Left lung (tissue), 10 donors: Measurements from ENCODE around the gene LRRC8E. TPM values are rescaled to one million over a fixed set of nuclear protein-coding genes. Genes with fewer than 3 reads are reported as not detected.

Experiments
- ATAC-seq: fragments of 200-7000 bp; cut with Tn5 transposase; one replicate; pipeline ENCODE4 v1.9.1; 2020; ENCODE audit warnings: moderate library complexity
- DNase-seq, 4 donors: peaks; one replicate each; pipeline ENCODE4 v3.0.0-alpha.2; 2013 to 2020
- H3K27ac ChIP-seq, 2 donors: fragments of 200-600 bp; sonication (generic) in 1 of 2; one replicate each; pipeline versions ENCODE4 v1.5.0 to v1.8.0; 2020 to 2021
- H3K27me3 ChIP-seq, 2 donors: fragments of 200-600 bp; sonication (generic) in 1 of 2; one replicate each; pipeline versions ENCODE4 v1.5.0 to v1.8.0; 2020 to 2021
- H3K36me3 ChIP-seq, 2 donors: fragments of 200-600 bp; sonication (generic) in 1 of 2; one replicate each; pipeline versions ENCODE4 v1.5.0 to v1.8.0; 2020 to 2021
- H3K4me1 ChIP-seq, 2 donors: fragments of 200-600 bp; one replicate each; pipeline ENCODE4 v1.8.0; 2021
- H3K4me3 ChIP-seq, 2 donors: fragments of 200-600 bp; sonication (generic) in 1 of 2; one replicate each; pipeline versions ENCODE4 v1.5.0 to v1.8.0; 2020 to 2021; ENCODE audit warnings: mild to moderate bottlenecking in 1 of 2
- H3K9me3 ChIP-seq, 2 donors: fragments of 200-600 bp; sonication (generic) in 1 of 2; one replicate each; pipeline versions ENCODE4 v1.5.0 to v1.8.0; 2020 to 2021
- intact Hi-C, 2 donors: fragments of 100-400 bp; cut with DNase I; formaldehyde crosslinking; loops; one replicate each; pipeline versions ENCODE4 v1.11.2 to v1.14.2; 2022
- polyA plus RNA-seq, 6 donors: library from polyadenylated mRNA; unstranded; fragments of 120-200 nt; gene quantifications; one replicate each; pipeline ENCODE4 v1.2.1, GENCODE V29; 2013; ENCODE audit not compliant: insufficient read length in 6 of 6
- total RNA-seq, 2 donors: library from RNA; stranded (reverse); fragmentation: NEBNext Ultra II Directional; extraction: Animal tissue kit (Norgen Biotek cat#: 25700); gene quantifications; one replicate each; pipeline ENCODE4 v1.2.1, GENCODE V29; 2021
- TF ChIP-seq, protein P1 (sequence below), 2 donors: fragments of 200-600 bp; sonication (generic) in 1 of 2; IDR thresholded peaks; one replicate each; pipeline versions ENCODE4 v1.5.0 to v1.8.0; 2021; ENCODE audit warnings: antibody characterized with exemption in 2 of 2
- donor health status: DM: no; HTN: yes; CAD: no.
- donor health status: DM: no; HTN: no; CAD: no.

The LRRC8E gene
- total and polyA plus RNA-seq, 8 donors = 3.7 to 10.5 (median 4.7) TPM

DNA sequence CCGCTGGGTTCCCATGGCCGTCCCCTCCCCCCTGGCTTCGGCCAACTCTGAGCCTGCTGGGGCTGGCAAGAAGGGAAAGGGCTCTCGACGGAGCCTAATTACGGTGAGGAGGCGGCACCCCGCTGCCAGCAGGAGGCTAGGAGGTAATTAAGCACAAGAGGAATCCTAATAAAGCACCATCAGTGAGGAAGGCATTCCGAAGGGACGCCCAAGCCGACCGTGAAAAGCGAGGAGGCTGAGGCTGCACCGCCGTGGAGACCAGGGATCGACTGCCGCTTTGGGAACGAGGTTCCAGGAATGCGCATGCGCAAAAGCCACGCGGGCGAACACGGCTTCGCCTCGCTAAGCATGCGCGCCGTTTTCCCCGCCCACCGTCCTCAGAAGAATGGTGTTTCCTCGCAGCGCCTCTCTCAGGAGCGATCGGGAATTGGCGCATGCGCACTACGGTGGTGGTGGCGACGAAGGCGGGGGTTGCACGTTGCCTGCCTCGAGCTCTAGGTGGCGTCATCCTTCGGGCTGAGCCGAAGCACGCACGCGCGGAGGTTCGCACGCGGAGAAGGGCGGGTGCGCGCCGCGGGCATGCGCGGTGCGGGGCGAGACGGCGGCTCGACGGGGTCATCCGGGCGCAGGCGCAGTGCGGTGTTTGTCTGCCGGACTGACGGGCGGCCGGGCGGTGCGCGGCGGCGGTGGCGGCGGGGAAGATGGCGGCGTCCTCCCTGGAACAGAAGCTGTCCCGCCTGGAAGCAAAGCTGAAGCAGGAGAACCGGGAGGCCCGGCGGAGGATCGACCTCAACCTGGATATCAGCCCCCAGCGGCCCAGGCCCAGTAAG lies 15.1 kb downstream of the LRRC8E start, which contains the start of gene MAP2K7:
Gene MAP2K7, plus strand, starts transcription at position 634 of the 830 bp plus-strand sequence. Its CDS starts 68 bp downstream, at position 702.
- DNase-seq (peak; percentile 100), ATAC-seq (peak; percentile 89)
- Histone ChIP-seq H3K36me3 (peaks cover 0 to 17% of the 10 kb centered on the region in 2 donors), H3K4me3 (peak within 1 kb of the TSS; percentile 74 to 87), H3K9me3 (no peaks in the 10 kb centered on the region), H3K27ac (peak within 1 kb of the TSS; percentile 85 to 88), H3K4me1 (peaks cover 17 to 53% of the 10 kb centered on the region in 2 donors), H3K27me3 (peaks cover 0 to 5% of the 10 kb centered on the region in 2 donors)
- intact Hi-C loops = no loop called here
- TF ChIP-seq, protein P1, sequence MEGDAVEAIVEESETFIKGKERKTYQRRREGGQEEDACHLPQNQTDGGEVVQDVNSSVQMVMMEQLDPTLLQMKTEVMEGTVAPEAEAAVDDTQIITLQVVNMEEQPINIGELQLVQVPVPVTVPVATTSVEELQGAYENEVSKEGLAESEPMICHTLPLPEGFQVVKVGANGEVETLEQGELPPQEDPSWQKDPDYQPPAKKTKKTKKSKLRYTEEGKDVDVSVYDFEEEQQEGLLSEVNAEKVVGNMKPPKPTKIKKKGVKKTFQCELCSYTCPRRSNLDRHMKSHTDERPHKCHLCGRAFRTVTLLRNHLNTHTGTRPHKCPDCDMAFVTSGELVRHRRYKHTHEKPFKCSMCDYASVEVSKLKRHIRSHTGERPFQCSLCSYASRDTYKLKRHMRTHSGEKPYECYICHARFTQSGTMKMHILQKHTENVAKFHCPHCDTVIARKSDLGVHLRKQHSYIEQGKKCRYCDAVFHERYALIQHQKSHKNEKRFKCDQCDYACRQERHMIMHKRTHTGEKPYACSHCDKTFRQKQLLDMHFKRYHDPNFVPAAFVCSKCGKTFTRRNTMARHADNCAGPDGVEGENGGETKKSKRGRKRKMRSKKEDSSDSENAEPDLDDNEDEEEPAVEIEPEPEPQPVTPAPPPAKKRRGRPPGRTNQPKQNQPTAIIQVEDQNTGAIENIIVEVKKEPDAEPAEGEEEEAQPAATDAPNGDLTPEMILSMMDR (IDR thresholded peaks at IDR 0.05) = peak; percentile 37 to 38

DNA sequence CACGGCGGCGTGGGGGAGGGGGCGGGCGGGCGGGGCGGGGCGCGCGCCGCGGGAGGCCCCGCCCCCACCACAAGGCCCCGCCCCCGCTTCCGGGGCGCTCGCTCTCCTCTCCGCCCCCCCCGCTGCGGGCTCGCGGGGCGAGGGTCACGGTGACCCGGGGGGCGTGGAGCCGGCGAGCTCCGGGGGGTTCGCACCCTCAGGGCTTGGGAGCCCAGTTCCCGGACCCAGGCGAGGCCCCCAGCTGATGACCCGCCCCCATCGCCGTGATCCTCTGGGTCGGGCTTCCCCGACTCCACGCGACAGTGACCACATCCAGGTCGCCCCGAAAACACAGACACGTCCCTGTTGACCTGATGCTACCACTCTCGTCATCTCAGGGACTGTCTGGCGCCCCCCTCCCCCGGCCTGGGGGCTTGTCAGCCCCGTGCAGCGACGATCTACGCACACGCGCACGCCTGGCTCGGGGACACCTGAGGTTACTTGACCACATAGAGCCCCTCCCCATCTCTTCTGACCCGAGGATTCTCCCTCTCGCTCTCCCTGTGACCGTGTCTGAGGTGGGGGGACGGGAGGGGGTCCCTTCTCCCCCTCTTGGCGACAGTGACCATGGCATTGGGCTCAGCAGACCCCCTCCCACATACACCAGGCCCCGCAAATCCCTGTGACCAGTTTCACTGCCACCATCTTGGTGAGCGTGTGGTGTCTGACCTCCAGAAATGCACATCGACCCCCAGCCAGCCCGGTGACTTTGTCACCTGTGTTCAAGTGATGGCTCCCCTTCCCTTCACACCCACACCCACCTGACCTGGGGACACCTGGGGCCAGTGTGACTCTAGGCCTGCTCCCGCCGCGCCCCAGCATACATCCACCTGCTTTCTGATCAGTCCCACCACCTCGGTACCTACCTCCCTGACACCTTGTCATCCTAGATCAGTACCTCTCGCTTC lies 16.0 kb downstream of the LRRC8E start:
- intact Hi-C loops = no loop called here
- peaks cover 0 to 25% of the 10 kb centered on the region in 2 donors for H3K36me3 ChIP-seq
- DNase-seq (peak in 2 of 4 donors; percentile 67 to 90), ATAC-seq (peak; percentile 53)
- H3K4me1 ChIP-seq = peaks cover 17 to 53% of the 10 kb centered on the region in 2 donors
- TF ChIP-seq, protein P1 (IDR thresholded peaks at IDR 0.05) = no peak
- H3K27me3 ChIP-seq = peaks cover 0 to 5% of the 10 kb centered on the region in 2 donors
- H3K4me3 ChIP-seq = peak overlapping the region; percentile 74 to 87
- peak overlapping the region; percentile 83 to 88 for H3K27ac ChIP-seq
- no peaks in the 10 kb centered on the region for H3K9me3 ChIP-seq

DNA sequence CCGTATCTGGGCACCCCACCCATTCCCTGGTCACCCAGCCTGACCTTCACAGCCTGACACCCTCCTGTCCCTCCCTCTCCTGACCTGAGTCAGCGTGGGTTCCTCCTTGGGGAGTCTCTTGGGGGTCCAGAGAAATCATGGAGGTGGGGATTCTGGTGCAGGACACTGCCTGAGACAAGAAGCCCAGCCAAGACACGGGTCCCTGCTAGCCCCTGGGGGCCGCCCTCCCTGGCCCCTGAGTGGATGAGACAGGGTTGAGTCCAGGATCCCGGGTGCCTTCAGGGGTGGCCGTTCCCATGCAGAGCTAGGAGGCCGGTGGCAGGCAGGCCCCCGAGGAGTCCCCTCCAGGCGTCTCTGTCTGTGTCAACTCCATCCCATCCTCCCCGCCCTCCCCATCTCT lies 17.0 kb downstream of the LRRC8E start:
- H3K27ac ChIP-seq = no peak overlapping the region
- no peaks in the 10 kb centered on the region for H3K9me3 ChIP-seq
- TF ChIP-seq, protein P1 (IDR thresholded peaks at IDR 0.05) = no peak
- intact Hi-C loops = no loop called here
- peak in 1 of 4 donors; percentile 77 for DNase-seq
- H3K27me3 ChIP-seq = no peaks in the 10 kb centered on the region
- peaks cover 17 to 53% of the 10 kb centered on the region in 2 donors for H3K4me1 ChIP-seq
- H3K4me3 ChIP-seq = peak overlapping the region in 1 of 2 donors; percentile 87
- ATAC-seq = no peak
- H3K36me3 ChIP-seq = peaks cover 0 to 34% of the 10 kb centered on the region in 2 donors

DNA sequence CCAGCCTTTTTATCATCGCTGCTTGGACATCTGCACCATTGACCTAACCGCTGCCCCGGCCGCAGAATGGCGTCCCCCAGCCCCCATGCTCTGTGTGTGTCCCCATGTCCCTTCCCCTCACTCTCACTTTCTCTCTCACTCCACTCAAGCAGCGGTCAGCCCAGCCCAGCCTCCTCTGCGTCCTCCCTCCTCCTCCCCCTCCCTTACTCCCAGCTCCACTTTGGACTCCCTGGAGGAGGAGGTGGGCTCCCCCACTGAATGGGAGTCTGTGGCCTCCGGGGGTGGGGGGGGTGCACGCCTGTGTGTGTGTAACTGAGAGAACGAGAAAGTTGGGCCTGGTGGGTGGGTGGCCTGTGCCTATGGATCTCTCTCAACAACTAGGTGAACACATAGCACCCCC lies 17.5 kb downstream of the LRRC8E start:
- intact Hi-C loops = no loop called here
- ATAC-seq (no peak), DNase-seq (no peak)
- peaks cover 17 to 53% of the 10 kb centered on the region in 2 donors for H3K4me1 ChIP-seq
- H3K4me3 ChIP-seq = no peak overlapping the region
- H3K9me3 ChIP-seq = no peaks in the 10 kb centered on the region
- TF ChIP-seq, protein P1 (IDR thresholded peaks at IDR 0.05) = no peak
- no peak overlapping the region for H3K27ac ChIP-seq
- H3K36me3 ChIP-seq = peaks cover 0 to 40% of the 10 kb centered on the region in 2 donors
- H3K27me3 ChIP-seq = no peaks in the 10 kb centered on the region
